HG02938 (cell line): ENCODE results near the gene EPHB1.

Source experiments
- ATAC-seq: cut with Tn5 transposase; IDR thresholded peaks from one replicate; pipeline ENCODE4 v1.9.1; 2021; ENCODE audit warnings: mild to moderate bottlenecking, moderate library complexity; ENCODE audit not compliant: unreplicated experiment

Gene EPHB1

DNA sequence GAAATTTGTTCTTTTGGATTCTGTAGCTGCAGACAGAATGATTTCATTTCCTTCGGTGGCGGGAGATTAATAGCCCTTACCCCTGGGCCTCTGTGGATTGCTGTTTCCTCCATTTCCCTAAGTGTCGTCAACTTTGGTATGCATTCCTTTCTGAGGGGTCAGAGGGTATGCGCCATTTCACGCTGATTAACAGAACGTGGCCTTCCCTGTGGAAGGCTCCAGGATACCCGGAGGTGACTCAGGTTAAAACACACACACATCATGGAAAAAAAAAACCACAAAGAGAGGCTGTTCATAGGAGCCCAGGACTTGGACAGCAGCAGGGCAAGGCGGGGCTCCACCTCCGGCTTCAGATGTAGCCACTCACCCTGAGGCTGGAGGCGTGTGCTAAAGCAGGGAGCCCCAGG lies 51.9 kb downstream of the EPHB1 start:
- no peak for ATAC-seq

DNA sequence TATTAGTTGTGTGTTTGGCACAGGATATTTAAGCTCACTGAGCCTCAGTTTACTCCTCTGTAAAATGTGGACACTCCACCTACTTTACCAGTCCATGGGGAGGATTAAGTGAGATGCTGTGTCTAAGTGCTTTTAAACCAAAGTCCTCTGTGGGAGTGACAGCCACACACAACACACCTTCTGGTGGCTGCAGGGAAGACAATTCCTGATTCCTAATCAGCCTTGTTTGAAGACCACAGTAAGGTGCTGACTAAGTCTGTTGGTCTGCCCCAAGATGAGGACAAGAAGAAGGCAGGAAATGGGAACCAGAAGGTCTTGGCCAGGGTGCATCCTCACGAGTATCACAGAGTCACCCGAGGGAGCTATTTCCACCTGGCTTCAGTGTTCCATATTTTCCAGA lies 52.3 kb downstream of the EPHB1 start:
- ATAC-seq, result no peak

DNA sequence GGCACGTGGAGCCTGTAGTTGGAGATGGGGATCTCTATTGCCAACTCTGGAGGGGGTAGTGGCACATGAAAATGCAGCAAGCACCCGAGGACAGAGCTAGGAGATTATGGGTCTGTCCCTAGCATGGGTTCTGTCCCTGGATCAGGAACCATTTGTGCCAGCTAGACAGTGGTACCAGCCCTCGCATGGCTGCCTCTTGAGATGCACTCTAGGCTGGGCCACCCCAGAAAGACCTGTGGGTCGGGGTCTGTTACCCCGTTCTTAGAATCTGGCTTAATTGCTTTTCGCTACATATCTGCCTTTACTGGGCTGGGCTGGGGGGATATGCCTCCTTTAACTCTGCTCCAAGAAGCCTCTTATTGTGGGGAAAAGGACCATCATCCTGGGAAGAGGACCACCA lies 54.5 kb downstream of the EPHB1 start:
- no peak for ATAC-seq

DNA sequence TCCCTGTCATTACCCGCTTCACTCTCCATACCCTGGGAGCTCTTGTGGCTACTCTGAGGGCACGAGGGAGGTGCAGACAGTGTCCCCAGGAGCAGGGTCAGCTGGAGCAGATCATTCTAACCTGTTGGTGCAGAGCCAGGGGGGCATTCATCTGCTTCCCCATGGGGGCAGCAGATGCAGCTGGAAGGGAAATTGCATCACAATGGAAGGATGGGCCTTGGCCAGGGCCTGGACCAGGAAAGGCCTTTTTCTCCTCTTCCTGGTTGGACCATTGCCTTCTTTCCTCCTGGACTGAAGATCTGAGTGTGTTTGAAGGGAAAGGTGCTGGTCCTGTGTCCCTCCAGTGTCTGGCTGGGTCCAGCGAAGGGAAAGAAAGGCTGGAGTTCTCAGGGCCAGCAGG lies 55.7 kb downstream of the EPHB1 start:
- ATAC-seq, result no peak

DNA sequence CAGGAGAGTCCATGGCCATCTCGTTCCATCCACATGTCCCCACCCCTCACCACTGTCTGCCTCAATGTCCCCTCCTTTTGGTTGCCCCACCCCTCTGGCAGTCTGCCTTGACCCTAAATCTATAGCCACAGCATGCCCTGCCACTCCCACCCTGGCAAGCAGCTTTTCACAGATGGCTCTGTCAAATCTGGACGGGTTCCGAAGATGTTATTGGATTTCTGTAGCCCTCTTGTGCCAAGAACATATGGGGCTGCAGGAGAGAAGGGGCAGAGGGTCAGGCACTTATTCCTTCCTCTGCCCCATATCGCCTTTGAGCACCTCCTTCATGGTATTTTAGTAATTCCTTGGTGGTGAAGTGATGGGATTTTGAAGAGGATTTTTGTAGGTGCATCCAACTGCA lies 57.1 kb downstream of the EPHB1 start:
- ATAC-seq, result no peak

DNA sequence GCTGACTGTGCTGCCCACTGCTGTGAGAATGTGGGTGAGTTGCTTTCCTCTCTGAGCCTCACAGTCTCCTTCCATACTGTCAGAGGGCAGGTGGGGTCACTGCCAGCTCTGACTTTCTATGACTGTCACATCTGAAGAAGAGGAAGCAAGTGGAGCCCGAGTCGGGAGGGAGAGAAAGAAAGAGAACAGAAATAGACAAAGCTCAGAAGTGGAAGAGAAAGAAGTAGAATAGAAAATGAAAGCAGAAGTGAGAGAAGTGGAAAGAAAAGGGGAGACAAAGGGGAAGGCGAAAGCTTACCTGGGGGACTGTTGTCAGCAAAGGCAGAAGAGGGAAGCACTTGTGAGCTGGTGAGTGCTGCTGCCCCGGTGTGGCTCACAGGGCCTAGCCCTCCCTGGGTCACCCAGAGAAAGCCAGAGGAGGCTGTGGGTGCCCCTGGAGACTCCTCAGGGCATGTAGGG lies 57.9 kb downstream of the EPHB1 start:
- ATAC-seq, result peak; percentile 96

DNA sequence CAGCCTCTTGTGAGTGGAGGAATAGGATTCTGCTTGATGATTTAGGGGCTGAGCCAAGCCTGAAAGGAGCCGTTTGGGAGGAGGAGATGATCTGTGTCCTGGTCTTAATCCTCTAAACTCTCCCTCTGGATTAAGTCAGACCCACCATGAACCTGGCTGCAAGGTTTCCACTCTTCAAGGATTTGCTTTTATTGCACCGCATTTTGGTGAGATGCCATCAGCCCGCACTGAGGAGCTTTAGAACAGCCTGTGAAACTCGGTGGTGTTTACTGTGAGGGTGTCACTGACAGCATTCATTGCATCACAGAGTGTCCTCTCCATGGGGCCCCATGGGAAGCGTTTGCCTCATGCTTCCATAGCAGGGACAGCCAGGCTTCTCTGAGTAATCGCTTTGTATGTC lies 59.2 kb downstream of the EPHB1 start:
- no peak for ATAC-seq

GRCh38 chr3:134857356-134857755 lies 62.3 kb downstream of the EPHB1 start:
- no peak for ATAC-seq

DNA sequence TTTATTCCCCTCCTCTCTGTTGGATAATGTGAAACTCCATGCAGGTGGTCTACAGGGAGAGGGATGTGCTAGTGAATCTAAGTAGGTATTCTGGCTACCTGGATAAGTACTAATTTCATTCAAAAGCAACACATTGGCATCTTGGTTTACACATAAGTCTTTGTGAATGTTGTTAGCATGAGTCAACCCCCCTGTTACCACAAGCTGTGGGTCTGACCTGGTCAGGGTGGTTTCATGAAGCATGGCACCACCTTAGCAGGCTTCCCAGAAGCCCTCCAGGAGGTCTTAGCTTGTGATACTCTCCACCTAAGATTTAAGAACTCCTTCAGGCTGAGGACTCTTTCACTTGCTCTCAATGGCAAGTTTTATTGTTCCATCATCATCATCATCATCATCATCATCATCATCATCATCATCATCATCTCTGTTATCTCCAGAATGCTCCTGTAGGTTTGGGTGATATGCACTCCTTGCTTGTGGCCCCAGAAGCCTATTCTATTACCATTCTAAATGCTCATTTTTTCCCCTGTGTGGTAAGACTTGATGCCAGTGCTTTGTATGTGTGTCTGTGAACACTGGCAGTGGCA lies 62.8 kb downstream of the EPHB1 start:
- no peak for ATAC-seq

GRCh38 chr3:134858441-134859035 lies 63.5 kb downstream of the EPHB1 start:
- ATAC-seq, result no peak

DNA sequence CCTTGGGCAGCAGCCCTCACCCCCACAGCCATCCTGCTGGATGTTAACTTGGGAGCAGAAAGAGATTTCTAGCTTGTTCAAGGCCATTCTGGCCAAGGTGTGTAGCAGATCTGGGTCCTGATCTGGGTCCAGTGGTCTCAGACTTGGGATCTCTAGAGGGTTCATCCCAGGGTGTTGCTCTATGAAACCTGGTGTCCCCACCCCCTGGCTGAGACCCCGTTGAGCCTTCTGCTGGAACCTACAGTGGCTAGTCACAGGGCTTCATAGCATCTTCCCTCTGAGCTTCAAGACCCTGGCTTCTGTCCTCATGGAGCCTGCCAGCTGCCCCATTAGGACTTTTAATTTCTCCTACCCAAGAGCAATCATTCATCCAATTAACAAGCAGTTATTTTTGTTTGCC lies 64.3 kb downstream of the EPHB1 start:
- no peak for ATAC-seq

- ATAC-seq, result no peak
Observed at GRCh38 chr3:134860141-134860540, 65.1 kb downstream of the EPHB1 start.

DNA sequence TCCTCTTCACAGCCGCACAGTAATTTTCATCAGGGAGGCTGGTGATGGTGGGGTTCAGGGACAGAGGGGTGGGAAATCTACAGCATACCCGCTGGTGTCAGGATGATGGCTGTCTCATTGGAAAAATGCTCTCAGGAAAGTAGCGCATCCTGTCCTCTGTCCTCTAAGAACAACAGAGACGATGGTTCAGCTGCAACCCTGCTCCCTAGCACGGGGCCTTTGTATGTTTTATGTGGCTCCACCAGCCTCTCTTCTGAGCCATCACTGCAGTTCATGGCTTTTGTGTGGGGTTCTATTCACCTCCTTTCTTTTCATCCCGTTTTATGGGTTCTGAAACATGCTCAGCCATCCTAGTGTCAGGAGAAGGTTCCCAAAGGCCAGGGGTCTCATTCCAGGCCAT lies 68.9 kb downstream of the EPHB1 start:
- ATAC-seq, result no peak

GRCh38 chr3:134864636-134865035 lies 69.6 kb downstream of the EPHB1 start:
- no peak for ATAC-seq

- no peak for ATAC-seq
Observed at GRCh38 chr3:134867277-134867676, 72.2 kb downstream of the EPHB1 start.

DNA sequence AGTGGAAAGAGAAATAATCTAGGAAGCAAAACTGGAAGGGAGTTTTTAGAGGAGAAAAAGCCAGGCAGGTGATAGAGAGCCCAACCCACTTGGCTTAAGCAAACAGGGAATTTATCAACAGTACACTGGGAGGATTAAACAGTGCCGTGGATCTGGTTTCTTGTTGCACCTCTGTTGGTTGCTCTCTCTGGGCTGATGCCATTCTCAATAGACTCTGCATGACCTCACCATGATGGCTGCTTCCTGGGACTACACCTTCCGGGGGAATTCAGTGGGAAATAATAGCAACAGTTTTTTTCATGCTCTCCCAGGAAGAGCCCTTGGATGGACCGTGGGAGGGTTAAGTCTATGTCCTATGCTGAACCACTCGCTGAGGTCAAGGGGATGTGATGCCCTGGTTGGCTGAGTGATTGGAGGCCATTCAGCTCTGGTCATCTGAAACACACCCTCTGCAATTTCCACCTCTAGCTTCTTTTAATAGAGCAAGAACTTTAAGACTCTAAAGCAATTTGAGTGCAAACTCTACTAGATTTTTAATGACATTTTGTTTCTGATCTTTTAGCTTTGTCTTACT lies 74.2 kb downstream of the EPHB1 start:
- no peak for ATAC-seq

DNA sequence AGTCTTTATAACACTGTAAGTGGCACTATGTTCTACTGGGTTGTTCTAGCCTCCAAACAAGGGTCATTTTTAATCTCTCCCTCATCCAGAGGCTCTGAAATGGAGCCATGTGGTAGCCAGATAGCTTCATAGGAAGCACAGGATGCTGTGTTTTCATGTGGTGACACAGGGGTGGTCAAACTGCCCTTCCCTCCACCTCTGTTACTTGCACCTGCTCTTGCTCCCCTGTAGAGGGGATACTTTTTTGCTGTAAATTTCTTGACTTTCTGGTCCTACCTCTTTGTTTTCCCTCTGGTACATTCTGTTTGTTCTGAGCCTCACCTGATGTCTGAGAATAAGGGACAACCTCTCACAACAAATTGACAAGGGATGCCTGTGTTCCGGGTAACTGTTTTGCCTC lies 76.8 kb downstream of the EPHB1 start:
- ATAC-seq, result no peak

DNA sequence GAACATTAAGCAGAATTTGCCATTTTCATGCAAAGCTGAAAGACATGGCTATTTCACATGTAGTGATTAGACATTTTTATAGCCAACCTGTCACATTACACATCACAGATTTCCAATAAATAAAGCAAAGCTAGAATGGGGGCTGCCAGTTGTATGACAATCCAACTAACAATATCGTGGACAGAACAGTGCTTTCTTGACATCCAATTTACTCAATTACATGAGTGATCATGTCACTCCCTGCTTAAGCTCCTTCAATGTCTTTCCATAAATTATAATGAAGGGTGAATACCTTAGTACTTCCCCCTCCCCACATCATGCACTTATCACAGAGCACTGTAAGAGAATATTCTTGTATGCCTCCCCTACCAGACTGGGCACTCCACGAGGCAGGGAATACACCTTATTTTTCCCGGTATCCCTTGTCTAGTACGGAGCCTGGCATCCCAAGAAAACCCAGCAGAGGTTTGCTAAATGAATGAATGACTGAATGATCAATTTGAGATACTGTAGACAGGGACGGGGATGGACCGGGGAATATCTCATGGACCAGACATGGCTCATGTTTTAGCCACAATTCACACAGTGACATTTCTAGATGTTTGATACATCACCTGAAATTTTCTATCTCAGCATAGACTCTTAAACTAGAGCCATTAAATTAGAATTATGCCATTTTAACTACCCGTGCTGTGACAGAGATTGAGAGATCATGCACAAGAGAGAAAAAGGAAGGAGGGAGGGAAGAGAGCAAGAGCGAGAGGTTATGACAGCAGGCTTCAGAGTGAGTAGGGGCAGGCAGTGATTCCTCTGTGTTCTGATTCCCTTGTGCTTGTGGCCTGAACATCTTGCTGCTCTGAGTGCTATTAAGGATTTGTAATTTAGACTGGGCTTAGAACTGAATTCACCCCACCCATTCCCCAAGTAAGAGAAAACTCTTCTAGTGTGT lies 77.7 kb downstream of the EPHB1 start:
- no peak for ATAC-seq

DNA sequence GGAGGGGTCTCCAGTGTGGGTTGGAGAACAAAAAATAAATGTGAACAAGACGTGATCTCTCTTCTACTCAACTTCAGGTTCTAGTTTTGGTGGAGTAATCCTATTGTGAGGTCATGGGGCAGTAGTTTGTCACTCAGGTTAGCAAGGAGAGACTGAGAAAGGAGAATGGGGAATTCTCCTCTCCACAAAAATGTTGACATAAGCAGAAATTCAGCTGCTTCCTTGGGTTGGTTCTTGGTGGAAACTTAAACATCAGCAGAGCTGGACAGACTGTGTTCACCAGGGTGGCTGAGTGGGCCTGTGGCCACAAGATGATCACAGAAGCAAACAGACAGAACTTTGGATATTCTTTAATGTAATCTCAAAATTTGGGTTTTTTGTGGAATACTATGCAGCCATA lies 78.7 kb downstream of the EPHB1 start:
- ATAC-seq, result no peak

DNA sequence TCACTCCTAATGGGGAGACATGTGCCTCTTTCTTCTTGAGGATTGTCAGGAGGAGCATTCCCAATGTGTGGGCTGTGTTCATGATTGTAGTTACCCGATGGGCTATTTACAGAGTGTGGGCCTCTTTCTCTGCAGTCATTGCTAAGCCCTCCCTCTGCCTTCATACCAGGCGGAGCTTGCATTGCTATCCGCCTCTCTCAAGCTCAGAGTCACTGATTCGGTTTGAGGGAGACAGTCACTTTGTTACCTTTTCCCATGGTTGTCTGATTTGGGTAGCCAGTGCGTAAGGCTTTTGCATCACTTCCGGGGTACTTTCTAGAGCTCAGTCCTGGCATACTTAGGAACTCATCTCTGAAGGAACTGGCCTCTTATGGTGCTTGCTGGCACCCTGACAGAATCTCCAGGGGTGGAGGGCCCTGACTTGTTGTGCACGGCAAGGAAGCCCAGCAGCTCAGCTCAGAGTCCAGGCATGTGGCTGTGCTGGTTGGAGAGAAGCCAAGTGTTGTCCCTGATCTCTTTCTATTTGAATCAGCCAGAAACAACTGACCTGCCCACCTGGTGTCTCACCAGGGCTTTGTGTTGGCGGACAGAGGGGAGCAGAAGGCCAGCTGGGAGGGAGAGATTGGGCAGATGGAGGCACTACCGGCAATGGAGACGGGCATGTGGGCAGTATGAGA lies 79.8 kb downstream of the EPHB1 start:
- no peak for ATAC-seq

- no peak for ATAC-seq
Observed at GRCh38 chr3:134876836-134877235, 81.8 kb downstream of the EPHB1 start.
